Adrenal gland (tissue), 12 donors: ENCODE data around the gene CECR2. TPM values are rescaled to one million over a fixed set of nuclear protein-coding genes. Genes with fewer than 3 reads are reported as not detected.
A peak's percentile ranks its signal among the peaks of the same experiment; 100 is the strongest.

Source experiments
- DNase-seq, 7 donors: peaks; one replicate each; pipeline ENCODE4 v3.0.0-alpha.2; 2019 to 2020
- H3K27ac ChIP-seq, 5 donors: fragments of 200-600 bp; sonication (generic) in 4 of 5; 1 replicate in 3 of 5; 2 replicates in 2 of 5; pipeline versions ENCODE4 v1.5.1 to v1.8.0; 2016 to 2020; ENCODE audit warnings: mild to moderate bottlenecking in 1 of 5
- H3K27me3 ChIP-seq: fragments of 200-600 bp; 2 replicates; pipeline ENCODE4 v1.8.0; 2021
- H3K36me3 ChIP-seq, 2 donors: fragments of 200-600 bp; replicated peaks in 1 of 2; 1 replicate in 1 of 2; 2 replicates in 1 of 2; pipeline versions ENCODE4 v1.5.1 to v1.8.0; 2018 to 2022
- H3K4me1 ChIP-seq, 2 donors: fragments of 200-600 bp; replicated peaks in 1 of 2; 1 replicate in 1 of 2; 2 replicates in 1 of 2; pipeline versions ENCODE4 v1.5.1 to v1.8.0; 2018 to 2021
- H3K4me3 ChIP-seq, 4 donors: fragments of 200-600 bp; sonication (generic) in 3 of 4; one replicate each; pipeline ENCODE4 v1.5.1; 2016 to 2018
- H3K9me3 ChIP-seq, 3 donors: fragments of 200-600 bp; sonication (generic) in 1 of 3; replicated peaks in 1 of 3; 1 replicate in 2 of 3; 2 replicates in 1 of 3; pipeline versions ENCODE4 v1.5.1 to v1.8.0; 2016 to 2021
- POLR2A ChIP-seq, 2 donors: fragments of 450-650 bp; IDR thresholded peaks; one replicate each; pipeline ENCODE4 v1.6.1; 2017; ENCODE audit warnings: antibody characterized with exemption in 2 of 2, mild to moderate bottlenecking in 2 of 2, moderate library complexity in 1 of 2
- WGBS, 4 donors: extraction: QIAGEN DNeasy Blood & Tissue Kit in 2 of 4; methylation state at CpG; one replicate each; pipeline versions ENCODE4 v1.1.5 to v1.1.7; 2013 to 2017; 5-methylcytosine and 5-hydroxymethylcytosine counted together
- intact Hi-C, 2 donors: fragments of 100-400 bp; cut with DNase I; formaldehyde crosslinking; loops; one replicate each; pipeline versions ENCODE4 v1.14.1 to v1.15.0; 2022 to 2023
- polyA plus RNA-seq, 3 donors: library from polyadenylated mRNA; stranded (reverse); fragments of 200-250 nt in 2 of 3; fragments of 350-450 nt in 1 of 3; fragmentation: Illumina TruSeq in 1 of 3; extraction: RNeasy Lipid Tissue Mini Kit (QIAGEN cat#74804) in 1 of 3; gene quantifications; one replicate each; pipeline ENCODE4 v1.2.3, GENCODE V29; 2013 to 2014
- total RNA-seq, 9 donors: library from RNA; depleted of rRNA in 4 of 9; stranded (reverse); fragments of >200 nt in 4 of 9; fragments of 120-200 nt in 1 of 9; fragmentation: NEBNext Ultra II Directional in 1 of 9; extraction: Animal tissue kit (Norgen Biotek cat#: 25700) in 1 of 9; gene quantifications; one replicate each; pipeline versions ENCODE4 v1.1.0 to v1.2.4, GENCODE V29; 2013 to 2023
- TF ChIP-seq, protein P1 (sequence below), 6 experiments: fragments of 450-650 bp in 4 of 6; fragments of 200-600 bp in 2 of 6; sonication (generic) in 1 of 6; IDR thresholded peaks; 1 replicate in 5 of 6; 2 replicates in 1 of 6; pipeline versions ENCODE4 v1.5.1 to v1.8.0; 2016 to 2021; ENCODE audit warnings: antibody characterized with exemption in 6 of 6, mild to moderate bottlenecking in 2 of 6, moderate library complexity in 1 of 6
- donor health status: healthy with polysubstance abuse.
- donor health status: Bipolar disorder and iron deficiency.
- donor health status: DM: yes; HTN: yes; CAD: no.
- donor health status: DM: no; HTN: no; CAD: no.
- donor health status: DM: no; HTN: no; CAD: no.
- donor health status: DM: yes; HTN: yes; CAD: no.

CECR2 gene
- total and polyA plus RNA-seq, 12 donors: 0.20 to 1.7 (median 0.67) TPM

DNA sequence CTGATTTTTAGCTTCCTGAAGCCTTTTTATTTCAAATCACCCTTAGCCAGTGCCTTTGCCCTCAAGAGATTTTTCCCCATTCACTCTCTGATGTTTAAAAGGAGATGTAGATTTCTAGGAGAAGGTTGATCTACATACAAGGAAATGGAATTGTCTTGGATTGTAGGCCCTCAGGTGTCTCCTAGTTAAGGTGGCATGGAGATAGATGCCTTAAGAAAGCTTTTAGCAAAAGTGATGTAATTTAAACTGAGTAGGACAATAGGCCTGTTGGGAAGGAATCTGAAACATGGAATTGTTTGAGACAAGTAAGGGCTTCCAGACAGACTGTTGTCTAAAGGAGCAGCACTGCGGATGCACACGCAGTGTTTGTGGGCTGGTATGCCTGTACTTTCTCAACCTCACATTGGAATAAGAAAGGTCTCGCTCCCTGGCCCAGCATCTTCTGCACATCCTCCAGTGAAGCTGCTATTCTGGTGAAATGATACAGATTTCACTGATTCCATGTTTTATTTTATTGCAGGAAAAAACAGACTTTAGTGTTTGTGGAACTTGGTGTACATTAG lies 124.2 kb downstream of the CECR2 start:
- H3K4me3 ChIP-seq: no peak overlapping the region
- no peaks in the 10 kb centered on the region for H3K36me3 ChIP-seq
- H3K9me3 ChIP-seq: no peaks in the 10 kb centered on the region
- no peak overlapping the region for H3K27ac ChIP-seq
- H3K4me1 ChIP-seq: no peaks in the 10 kb centered on the region
- no peak for DNase-seq
- intact Hi-C loops: loop anchor here in 1 of 2 donors (10.0 kb wide), 1 partner anchor 409 kb away; the partner anchor contains the start of gene IL17RA
- 92 to 96% (median 95%) methylated on average over 3 of the region's 3 CpGs for WGBS, 4 donors
- no peaks in the 10 kb centered on the region for H3K27me3 ChIP-seq
- no peak for TF ChIP-seq POLR2A (IDR thresholded peaks at IDR 0.05)
- TF ChIP-seq, protein P1, sequence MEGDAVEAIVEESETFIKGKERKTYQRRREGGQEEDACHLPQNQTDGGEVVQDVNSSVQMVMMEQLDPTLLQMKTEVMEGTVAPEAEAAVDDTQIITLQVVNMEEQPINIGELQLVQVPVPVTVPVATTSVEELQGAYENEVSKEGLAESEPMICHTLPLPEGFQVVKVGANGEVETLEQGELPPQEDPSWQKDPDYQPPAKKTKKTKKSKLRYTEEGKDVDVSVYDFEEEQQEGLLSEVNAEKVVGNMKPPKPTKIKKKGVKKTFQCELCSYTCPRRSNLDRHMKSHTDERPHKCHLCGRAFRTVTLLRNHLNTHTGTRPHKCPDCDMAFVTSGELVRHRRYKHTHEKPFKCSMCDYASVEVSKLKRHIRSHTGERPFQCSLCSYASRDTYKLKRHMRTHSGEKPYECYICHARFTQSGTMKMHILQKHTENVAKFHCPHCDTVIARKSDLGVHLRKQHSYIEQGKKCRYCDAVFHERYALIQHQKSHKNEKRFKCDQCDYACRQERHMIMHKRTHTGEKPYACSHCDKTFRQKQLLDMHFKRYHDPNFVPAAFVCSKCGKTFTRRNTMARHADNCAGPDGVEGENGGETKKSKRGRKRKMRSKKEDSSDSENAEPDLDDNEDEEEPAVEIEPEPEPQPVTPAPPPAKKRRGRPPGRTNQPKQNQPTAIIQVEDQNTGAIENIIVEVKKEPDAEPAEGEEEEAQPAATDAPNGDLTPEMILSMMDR (IDR thresholded peaks at IDR 0.05): no peak

DNA sequence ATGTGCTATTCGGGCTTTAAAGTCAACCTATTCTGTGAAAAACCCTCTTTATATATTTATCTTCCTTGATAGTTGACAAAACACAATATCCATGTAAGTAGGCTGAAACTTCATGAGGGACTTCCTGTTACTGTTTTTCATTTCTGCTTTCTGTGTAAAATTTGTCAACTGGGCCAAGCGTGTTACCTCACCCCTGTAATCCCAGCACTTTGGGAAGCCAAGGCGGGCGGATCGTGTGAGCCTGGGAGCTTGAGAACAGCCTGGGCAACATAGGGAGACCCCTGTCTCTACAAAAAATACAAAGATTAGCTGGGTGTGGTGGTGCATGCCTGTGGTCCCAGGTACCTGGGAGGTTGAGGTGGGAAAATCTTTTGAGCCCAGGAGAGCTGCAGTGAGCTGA lies 127.6 kb downstream of the CECR2 start:
- DNase-seq: no peak
- 65 to 78% (median 70%) methylated on average over 5 of the region's 5 CpGs for WGBS, 4 donors
- H3K36me3 ChIP-seq: no peaks in the 10 kb centered on the region
- H3K4me3 ChIP-seq: no peak overlapping the region
- no peaks in the 10 kb centered on the region for H3K27me3 ChIP-seq
- intact Hi-C loops: loop anchor here in 1 of 2 donors (10.0 kb wide), 1 partner anchor 412 kb away; the partner anchor contains the start of gene IL17RA
- H3K9me3 ChIP-seq: no peaks in the 10 kb centered on the region
- no peak overlapping the region for H3K27ac ChIP-seq
- TF ChIP-seq POLR2A (IDR thresholded peaks at IDR 0.05): no peak
- TF ChIP-seq, protein P1 (IDR thresholded peaks at IDR 0.05): no peak
- H3K4me1 ChIP-seq: no peaks in the 10 kb centered on the region

DNA sequence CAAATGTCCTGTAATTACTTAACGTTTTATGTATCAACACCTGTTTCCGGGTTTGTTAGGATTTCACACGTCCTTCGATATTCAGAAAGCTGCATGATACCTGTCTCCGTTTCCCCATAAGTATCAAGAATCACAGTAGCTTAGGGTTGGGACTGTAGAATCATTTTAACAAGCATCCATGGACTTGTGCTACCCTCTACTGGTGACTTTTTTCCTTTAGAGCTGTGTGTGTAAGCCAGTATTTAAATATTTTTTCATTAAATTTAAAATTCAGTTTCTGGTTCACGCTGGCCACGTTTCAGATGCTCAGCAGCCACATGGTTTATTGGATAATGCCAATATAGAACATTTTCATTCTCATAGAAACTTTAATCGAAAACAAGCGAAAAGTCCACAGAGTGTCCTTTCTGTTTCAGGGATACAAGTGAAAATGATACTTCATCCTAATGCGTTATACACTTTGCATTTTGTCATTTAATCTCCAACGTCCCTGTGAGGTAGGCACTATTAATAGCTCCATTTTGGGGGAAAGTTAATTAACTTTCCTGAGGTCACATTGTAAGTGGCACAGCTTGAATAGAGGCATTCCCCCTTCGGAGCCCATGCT lies 132.5 kb downstream of the CECR2 start:
- H3K27me3 ChIP-seq: no peaks in the 10 kb centered on the region
- no peaks in the 10 kb centered on the region for H3K9me3 ChIP-seq
- H3K4me1 ChIP-seq: no peaks in the 10 kb centered on the region
- no peaks in the 10 kb centered on the region for H3K36me3 ChIP-seq
- TF ChIP-seq POLR2A (IDR thresholded peaks at IDR 0.05): no peak
- TF ChIP-seq, protein P1 (IDR thresholded peaks at IDR 0.05): peak; percentile 37 to 82 (median 75)
- H3K27ac ChIP-seq: no peak overlapping the region
- 32 to 36% (median 33%) methylated on average over 12 of the region's 12 CpGs for WGBS, 4 donors
- intact Hi-C loops: loop anchor here in 1 of 2 donors (5.0 kb wide), 1 partner anchor 424 kb away; no protein-coding TSS in a partner anchor
- DNase-seq: peak in 5 of 7 donors; percentile 21 to 45 (median 33)
- no peak overlapping the region for H3K4me3 ChIP-seq

DNA sequence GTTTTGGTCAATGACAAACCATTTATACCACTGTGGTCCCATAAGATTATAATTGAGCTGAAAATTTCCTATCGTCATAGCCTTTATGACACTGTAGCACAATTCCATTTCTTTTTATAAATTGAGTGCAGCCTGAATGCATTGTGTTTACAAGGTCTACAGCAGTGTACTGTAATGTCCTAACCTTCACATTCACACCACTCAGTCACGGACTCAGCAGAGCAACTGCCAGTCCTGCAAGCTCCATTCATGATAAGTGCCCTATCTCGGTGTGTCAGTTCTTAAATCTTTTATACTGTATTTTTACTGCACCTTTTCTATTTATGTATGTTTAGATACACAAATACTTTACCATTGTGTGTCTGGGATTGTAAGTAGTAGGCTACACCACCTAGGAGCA lies 138.8 kb downstream of the CECR2 start:
- Histone ChIP-seq H3K9me3 (no peaks in the 10 kb centered on the region), H3K27ac (no peak overlapping the region), H3K27me3 (no peaks in the 10 kb centered on the region), H3K4me1 (no peaks in the 10 kb centered on the region), H3K4me3 (no peak overlapping the region), H3K36me3 (no peaks in the 10 kb centered on the region)
- DNase-seq: no peak
- intact Hi-C loops: loop anchor here in 1 of 2 donors (5.0 kb wide), 1 partner anchor 331 kb away; no protein-coding TSS in a partner anchor
- WGBS, 4 donors: 82 to 90% (median 86%) methylated on average over 3 of the region's 3 CpGs
- no peak for TF ChIP-seq POLR2A (IDR thresholded peaks at IDR 0.05)
- TF ChIP-seq, protein P1 (IDR thresholded peaks at IDR 0.05): no peak
